HS-27A (cell line): ENCODE results near the gene SLC6A18.
"Not testable (repeated sequence)": the region's sequence is repeated elsewhere in the genome, so short reads cannot be mapped to it uniquely, and the experiment has no call there.

Experiments used
- DNase-seq: peaks from one replicate; pipeline ENCODE4 v3.0.0-alpha.2; 2012; ENCODE audit warnings: low read depth, missing footprints

SLC6A18 gene

DNA sequence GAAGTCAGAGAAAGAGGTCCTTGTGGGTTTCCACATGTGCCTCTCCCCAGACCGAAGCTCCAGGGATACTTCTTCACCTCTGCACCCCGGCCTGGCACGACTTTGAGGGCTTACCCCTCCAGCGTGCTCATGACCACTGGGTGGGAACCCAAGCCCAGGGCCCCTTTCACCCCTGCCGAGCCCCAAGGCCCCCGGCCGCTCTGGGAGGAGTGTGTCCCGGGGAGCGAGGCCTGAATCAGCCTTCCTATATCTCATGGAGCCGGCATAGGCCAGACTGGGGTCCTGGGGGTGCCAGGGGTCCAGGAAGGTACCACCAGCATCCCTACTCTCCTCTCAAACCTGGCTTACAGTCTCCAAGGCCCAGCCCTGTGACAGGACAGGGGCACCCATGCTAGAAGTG is 52.6 kb downstream of the SLC6A18 start:
- DNase-seq: no peak

DNA sequence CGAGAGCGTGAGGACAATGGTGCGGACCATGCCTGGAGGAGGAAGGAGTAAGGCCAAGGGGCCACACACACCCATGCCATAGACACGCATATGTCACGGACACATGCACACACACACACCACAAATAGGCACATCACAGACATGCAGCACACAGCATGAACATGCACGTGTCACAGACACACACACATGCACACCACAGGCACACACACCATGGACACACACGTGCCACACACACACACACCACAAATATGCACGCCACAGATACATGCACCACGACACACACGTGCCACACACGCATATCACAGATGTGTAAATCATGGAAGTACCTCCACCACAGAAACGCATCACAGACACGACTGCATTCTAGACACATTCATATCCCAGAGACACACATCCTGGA is 53.0 kb downstream of the SLC6A18 start:
- no peak for DNase-seq

DNA sequence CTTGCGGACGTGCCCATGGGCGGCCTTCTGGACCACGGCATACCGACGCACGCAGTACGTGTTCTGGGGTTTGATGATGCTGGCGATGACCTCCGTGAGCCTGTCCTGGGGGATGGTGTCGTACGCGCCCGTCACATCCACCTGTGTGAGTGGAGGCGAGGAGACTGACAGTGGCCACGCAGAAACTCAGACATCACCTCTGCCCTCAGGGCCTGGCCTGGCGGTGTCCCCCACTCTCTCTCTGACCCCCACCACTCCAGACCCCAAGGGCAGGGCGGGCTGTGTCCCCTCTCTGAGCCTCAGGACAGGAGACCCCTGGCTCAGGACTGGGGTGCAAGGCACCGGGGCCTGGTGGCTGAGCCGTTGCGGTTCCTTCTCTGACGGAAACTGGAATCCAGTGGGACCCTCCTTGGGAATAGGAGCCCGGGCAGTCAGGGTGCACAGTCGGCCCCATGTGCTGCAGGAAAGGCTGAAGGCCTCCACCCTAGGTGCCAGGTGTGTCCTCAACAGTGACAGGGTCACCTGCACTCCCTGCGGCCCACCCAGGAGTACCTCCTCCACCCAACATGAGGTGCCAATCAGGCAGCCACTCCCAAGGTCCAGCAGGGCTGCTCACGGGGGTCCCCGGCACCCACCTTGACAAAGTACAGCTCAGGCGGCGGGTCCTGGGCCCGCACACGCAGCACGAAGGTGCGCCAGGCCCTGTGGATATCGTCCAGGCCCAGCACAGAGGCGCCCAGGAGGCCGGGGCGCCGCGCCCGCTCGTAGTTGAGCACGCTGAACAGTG is 53.7 kb downstream of the SLC6A18 start:
- no peak for DNase-seq

DNA sequence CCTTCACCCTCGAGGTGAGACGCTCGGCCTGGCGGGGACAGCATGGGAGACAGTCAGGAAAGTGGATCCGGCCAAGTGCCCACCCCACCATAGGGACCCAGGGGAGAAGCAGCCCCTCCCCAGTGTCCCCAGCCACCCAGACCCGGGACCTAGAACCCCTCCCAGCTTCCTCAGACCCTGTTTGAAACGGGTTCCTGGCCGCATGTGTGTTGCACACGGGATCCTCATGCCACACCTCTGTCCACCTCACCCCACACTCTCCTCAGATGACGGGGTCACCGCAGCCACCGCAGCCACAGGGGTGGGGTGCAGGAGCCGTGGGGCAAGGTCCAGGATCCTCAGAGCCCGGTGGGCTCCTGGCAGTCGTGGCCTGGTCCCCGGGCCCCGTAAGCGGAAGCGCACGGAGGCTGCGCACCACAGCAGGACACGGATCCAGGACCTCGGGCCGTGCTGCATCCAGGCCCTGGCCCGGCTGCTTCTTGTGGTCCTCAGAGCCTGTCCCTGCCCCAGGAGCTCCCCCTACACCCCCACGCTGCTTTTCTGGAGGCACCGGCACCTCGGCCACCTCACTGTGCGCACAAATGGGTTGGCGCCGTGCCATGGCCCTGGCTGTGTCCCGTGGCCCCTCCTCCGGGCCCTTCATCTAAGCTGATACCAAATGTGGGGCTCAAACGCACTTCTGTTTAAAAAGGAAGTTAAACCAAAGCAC is 54.4 kb downstream of the SLC6A18 start:
- DNase-seq: no peak

DNA sequence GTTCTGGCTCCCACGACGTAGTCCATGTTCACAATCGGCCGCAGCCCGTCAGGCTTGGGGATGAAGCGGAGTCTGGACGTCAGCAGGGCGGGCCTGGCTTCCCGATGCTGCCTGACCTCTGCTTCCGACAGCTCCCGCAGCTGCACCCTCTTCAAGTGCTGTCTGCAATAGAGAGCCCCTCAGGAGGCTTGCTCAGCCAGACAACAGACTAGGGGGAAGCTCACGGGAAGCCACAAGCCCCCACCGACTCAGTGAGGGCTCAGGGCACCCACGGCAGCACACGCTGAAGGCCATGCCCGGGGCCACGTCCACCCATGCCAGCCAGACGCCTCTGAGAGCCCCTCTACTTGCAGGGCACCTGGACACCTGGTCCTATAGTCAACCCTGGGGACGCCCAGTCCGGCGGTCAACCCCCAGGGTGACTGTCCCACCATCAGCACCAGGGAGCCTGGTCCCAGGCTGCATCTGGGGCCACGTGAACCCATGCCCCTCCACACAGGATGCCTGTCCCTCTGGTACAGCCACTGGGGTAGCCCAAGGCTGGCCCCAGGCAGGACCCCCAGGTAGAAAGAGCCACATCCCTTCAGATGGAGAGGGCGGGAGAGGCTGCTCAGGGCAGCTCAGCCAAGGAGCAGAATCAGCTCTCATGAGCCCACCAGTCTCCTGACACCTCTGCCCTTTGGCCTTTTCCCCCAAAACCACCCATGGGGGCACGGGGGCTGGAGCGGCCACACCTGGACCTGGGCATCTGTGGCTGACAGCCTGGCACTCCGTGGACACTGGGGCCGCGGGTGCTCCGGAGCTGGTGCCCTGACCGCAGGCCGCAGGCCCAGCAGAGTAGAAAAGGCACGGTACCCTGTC is 55.2 kb downstream of the SLC6A18 start:
- no peak for DNase-seq

DNA sequence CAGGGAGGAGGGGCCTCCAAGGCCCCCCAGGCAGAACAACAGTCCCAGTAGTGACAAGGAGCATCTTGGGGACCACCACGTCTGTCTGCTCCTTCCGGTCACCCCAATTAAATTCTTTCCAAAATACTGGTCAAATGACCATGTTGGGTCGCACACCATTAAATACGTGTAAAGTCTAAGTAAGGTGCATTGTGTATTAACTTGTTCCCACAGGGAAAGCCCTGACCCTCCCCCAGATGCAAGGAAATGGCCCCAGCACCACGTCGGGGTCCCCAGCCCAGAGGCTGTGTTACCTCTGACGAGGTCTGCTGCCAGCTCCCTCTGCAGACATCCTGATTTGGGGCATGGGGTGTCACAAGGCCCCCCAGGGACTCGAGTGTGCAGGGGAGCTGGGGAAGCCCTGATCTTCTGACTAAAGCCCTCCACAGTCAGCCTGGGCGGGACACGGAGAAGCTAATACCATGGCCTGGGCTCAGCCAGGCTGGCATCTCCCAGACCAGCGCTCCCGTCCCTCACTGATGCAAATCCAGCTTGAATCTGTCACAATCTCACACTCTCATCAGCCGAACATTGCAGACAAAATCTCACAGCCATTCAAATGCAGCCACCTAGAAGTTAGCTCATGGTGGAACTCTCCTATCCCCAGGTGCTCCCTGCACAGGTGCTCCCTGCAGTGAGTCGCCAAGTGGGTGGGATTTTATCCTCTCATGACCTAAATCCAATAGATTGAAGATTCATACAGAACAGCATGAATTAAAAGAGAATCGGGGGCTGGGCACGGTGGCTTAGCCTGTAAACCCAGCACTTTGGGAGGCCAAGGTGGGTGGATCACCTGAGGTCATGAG is 56.1 kb downstream of the SLC6A18 start:
- no peak for DNase-seq

DNA sequence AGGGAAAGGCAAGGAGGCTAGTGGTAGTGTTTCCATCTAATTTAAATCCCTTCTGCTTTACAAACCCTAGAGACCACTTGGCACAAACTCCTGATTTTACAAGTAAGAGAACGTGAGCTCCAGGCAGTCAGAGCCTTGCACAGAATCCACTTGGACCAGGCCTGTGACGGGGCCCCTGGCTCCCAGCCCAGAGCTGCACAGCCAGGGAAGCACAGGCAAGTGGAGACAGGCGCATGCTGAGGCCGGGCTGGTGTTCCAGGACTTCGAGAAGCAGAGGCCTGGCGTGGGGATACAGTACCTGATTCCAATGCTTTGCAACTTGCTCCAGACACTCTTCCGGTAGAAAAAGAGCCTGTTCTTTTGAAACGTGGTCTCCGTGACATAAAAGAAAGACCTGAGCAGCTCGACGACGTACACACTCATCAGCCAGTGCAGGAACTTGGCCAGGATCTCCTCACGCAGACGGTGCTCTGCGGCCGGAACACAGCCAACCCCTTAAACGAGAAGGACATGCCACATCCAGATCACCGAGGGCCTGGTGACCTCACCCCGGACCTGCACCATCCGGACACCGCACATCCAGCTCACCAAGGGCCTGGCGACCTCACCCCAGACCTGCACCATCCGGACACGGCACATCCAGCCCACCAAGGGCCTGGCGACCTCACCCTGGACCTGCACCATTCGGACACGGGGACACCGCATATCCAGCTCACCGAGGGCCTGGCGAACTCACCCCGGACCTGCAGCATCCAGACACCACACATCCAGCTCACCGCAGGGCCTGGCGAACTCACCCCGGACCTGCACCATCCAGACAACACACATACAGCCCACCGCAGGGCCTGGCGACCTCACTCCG is 57.2 kb downstream of the SLC6A18 start:
- no peak for DNase-seq

DNA sequence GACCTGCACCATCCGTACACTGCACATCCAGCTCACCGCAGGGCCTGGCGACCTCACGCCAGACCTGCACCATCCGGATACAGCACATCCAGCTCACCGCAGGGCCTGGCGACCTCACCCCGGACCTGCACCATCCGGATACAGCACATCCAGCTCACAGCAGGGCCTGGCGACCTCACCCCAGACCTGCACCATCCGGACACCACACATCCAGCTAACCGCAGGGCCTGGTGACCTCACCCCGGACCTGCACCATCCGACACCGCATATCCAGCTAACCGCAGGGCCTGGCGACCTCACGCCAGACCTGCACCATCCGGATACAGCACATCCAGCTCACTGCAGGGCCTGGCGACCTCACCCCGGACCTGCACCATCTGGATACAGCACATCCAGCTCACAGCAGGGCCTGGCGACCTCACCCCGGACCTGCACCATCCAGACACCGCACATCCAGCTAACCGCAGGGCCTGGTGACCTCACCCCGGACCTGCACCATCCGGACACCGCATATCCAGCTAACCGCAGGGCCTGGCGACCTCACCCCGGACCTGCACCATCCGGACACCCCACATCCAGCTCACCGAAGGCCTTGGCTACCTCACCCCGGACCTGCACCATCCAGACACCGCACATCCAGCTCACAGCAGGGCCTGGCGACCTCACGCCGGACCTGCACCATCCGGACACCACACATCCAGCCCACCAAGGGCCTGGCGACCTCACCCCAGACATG is 58.0 kb downstream of the SLC6A18 start:
- not testable (repeated sequence) for DNase-seq

DNA sequence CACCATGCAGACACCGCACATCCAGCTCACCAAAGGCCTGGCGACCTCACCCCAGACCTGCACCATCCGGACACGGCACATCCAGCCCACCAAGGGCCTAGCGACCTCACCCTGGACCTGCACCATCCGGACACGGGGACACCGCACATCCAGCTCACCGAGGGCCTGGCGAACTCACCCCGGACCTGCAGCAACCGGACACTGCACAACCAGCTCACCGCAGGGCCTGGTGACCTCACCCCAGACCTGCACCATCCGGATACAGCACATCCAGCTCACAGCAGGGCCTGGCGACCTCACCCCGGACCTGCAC is 58.5 kb downstream of the SLC6A18 start:
- DNase-seq: not testable (repeated sequence)

DNA sequence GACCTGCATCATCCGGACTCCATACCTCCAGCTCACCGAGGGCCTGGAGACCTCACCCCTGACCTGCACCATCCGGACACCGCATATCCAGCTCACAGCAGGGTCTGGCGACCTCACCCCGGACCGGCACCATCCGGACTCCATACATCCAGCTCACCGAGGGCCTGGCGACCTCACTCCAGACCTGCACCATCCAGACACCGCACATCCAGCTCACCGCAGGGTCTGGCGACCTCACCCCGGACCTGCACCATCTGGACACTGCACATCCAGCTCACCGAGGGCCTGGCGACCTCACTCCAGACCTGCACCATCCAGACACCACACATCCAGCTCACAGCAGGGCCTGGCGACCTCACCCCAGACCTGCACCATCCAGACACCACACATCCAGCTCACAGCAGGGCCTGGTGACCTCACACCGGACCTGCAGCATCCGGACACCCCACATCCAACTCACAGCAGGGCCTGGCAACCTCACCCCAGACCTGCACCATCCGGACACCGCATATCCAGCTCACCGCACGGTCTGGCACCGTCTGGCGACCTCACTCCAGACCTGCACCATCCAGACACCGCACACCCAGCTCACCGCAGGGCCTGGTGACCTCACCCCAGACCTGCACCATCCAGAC is 59.3 kb downstream of the SLC6A18 start:
- not testable (repeated sequence) for DNase-seq

DNA sequence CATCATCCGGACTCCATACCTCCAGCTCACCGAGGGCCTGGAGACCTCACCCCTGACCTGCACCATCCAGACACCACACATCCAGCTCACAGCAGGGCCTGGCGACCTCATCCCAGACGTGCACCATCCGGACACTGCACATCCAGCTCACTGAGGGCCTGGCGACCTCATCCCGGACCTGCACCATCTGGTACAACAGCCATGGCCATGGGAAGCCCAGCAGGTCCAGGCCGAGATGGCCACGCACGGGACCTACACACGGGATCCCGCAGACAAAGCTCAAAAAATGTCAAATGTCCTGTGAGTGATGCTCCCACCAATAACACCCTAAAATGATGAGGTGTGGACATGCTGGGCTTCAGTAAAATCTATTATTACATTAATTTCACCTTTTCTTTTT is 60.0 kb downstream of the SLC6A18 start:
- DNase-seq: no peak

DNA sequence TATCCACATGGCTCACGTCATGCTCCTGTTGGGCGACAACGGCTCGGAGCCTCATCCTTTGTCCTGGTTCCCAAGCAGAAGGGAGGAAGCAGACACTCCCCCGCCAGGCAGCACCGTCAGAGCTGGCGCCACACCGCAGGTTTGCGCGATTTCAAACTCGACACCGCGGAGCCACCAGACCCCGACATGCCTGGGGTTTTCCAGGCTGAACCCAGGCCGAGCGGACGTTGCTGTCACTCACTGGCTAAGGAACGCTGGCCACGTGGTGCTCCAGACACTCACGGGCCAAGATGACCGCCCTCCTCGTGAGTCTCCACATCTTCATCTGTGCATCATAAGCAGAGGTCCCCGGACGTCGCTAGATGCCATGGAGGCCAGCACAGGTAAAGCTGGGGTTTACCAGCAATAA is 60.7 kb downstream of the SLC6A18 start:
- DNase-seq: no peak

DNA sequence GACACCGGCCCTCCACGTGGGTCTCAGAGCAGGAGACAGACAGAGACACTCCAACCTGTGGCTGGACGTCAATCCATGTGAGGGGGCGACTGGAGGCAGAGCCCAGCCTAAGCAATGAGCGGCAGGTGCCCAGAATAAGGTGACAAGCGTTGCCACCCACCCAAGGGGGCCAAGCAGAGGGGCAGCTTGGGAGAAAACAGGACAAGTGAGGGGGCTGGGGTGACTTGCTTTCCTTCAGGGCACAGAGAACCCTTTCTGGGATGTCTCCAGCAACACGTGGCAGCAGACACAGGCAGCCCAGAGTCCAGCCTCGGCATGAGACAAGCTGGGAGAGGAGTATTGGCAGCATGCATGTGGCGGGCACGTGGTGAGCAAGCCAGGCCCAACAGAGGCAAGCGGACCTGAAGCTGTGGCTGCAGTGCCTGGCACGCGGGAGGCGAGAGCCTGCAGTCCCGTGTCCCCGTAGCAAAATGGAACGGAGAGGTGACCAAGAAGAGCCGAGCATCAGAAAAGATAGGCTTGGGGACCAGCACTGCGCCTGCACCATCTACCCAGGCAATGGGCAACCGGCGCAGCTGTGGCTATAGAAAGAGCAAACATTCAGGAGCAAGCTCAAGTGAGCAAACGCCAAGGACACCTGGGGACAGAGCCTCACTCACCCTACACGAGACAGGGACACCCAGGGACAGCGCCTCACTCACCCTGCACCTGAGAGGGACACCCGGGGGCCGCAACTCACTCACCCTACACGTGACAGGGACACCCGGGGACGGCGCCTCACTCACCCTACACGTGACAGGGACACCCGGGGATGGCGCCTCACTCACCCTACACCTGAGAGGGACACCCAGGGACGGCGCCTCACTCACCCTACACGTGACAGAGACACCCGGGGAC is 63.5 kb downstream of the SLC6A18 start:
- DNase-seq: no peak

DNA sequence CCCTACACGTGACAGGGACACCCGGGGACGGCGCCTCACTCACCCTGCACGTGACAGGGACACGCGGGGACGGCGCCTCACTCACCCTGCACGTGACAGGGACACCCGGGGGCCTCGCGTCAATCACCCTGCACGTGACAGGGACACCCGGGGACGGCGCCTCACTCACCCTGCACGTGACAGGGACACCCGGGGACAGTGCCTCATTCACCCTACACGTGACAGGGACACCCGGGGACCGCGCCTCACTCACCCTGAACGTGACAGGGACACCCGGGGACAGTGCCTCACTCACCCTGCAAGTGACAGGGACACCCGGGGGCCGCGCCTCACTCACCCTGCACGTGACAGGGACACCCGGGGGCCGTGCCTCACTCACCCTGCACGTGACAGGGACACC is 64.4 kb downstream of the SLC6A18 start:
- DNase-seq: not testable (repeated sequence)

DNA sequence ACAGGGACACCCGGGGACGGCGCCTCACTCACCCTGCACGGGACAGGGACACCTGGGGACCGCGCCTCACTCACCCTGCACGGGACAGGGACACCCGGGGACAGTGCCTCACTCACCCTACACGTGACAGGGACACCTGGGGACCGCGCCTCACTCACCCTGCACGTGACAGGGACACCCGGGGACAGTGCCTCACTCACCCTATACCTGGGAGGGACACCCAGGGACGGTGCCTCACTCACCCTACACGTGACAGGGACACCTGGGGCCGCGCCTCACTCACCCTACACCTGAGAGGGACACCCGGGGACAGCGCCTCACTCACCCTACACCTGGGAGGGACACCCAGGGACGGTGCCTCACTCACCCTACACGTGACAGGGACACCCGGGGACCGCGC is 65.8 kb downstream of the SLC6A18 start:
- DNase-seq: not testable (repeated sequence)

DNA sequence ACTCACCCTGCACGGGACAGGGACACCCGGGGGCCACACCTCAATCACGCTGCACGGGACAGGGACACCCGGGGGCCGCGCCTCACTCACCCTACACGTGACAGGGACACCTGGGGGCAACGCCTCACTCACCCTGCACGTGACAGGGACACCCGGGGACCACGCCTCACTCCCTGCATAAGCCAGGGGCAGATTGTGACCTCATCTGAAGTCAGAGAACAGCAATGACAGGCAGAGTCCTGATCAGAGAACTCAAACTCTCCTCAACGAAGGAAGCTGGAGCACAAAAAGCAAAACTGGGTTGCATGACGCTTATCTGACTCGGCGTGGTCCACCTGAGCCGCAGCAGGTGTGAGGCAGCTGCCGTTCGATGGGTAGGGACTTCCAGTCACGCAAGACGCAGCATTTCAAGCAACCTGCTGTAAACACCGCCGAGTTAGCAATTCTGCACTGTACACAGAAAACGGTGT is 66.5 kb downstream of the SLC6A18 start:
- no peak for DNase-seq

DNA sequence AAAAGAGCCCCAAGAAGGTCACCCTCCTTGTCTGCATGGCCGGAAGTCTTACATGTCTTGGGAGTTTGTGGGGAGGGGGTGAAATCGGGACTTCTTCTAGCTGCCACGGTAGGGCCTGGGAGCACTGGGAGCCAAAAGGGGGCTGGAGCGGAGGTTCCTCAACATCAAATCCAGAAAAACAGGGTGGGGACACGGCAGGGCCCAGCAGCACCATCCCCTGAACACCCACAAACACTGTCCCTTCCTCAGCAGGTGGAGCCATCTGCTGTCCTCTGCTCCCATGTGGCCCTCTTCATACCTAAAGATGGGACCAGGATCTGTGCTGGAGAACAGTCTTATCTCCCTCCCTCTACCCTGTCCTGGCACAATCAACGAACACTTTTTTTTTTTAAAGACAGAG is 67.0 kb downstream of the SLC6A18 start:
- DNase-seq: no peak

DNA sequence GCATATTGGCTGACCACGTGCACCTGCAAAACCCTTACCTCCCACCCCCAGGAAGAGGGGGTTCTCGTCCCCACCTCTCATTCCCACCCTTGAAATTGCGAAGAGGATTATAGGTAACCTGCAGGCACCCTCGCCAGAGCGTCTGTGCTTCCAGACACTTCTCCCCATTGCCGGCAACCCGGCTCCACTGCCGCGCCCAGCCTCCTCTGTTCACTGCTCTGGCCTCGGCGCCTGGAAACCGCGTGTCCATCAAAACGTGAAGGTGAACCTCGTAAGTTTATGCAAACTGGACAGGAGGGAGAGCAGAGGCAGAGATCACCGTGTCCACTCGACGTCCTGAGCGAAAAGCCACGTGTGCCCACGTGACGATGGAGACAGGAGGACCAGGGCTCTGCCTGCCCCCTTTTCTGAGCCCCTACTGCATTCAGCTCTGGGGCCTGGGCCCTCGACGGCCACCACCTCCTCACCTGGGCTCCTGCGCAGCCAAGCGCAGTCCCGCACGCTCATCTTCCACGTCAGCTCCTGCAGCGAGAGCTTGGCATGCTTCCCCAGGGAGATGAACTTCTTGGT is 67.8 kb downstream of the SLC6A18 start:
- no peak for DNase-seq
